H9 (cell line): ENCODE measurements around the gene DAD1. TPM values are rescaled to one million over a fixed set of nuclear protein-coding genes. Genes with fewer than 3 reads are reported as not detected.

ENCODE experiments used
- DNase-seq: peaks from one replicate; pipeline ENCODE4 v3.0.0-alpha.2; 2017
- H2AFZ ChIP-seq: one replicate; pipeline ENCODE4 v1.6.1; 2013; ENCODE audit warnings: mild to moderate bottlenecking, low read length, control low read depth, moderate library complexity
- H2AK5ac ChIP-seq: 2 replicates; pipeline ENCODE4 v1.6.1; 2013; ENCODE audit warnings: low read length, control low read depth, mixed read lengths; ENCODE audit not compliant: insufficient read length
- H2BK120ac ChIP-seq: one replicate; pipeline ENCODE4 v1.6.1; 2013; ENCODE audit warnings: low read depth, mild to moderate bottlenecking, low read length, control low read depth, inconsistent platforms; ENCODE audit not compliant: poor library complexity, severe bottlenecking
- H2BK12ac ChIP-seq: 2 replicates; pipeline ENCODE4 v1.6.1; 2013; ENCODE audit warnings: low read length, control low read depth, mixed read lengths, low read depth; ENCODE audit not compliant: insufficient read length
- H2BK15ac ChIP-seq: 2 replicates; pipeline ENCODE4 v1.6.1; 2013; ENCODE audit warnings: low read depth, low read length, control low read depth
- H2BK20ac ChIP-seq: one replicate; pipeline ENCODE4 v1.6.1; 2013; ENCODE audit warnings: low read depth, mild to moderate bottlenecking, low read length, control low read depth, inconsistent platforms; ENCODE audit not compliant: poor library complexity, severe bottlenecking
- H2BK5ac ChIP-seq: 2 replicates; pipeline ENCODE4 v1.6.1; 2013; ENCODE audit warnings: low read length, control low read depth, mixed read lengths; ENCODE audit not compliant: insufficient read length
- H3K14ac ChIP-seq: 2 replicates; pipeline ENCODE4 v1.6.1; 2013; ENCODE audit warnings: low read length, control low read depth; ENCODE audit not compliant: insufficient read depth
- H3K18ac ChIP-seq: 2 replicates; pipeline ENCODE4 v1.6.1; 2013; ENCODE audit warnings: low read depth, mild to moderate bottlenecking, mixed read lengths, low read length, control low read depth; ENCODE audit not compliant: insufficient read length
- H3K23ac ChIP-seq: 2 replicates; pipeline ENCODE4 v1.6.1; 2013; ENCODE audit warnings: low read length, control low read depth, mixed read lengths, low read depth; ENCODE audit not compliant: insufficient read length
- H3K23me2 ChIP-seq: 2 replicates; pipeline ENCODE4 v1.6.1; 2013; ENCODE audit warnings: low read depth, mild to moderate bottlenecking, mixed read lengths, low read length, control low read depth; ENCODE audit not compliant: insufficient read length, poor library complexity, severe bottlenecking
- H3K27ac ChIP-seq: 2 replicates; pipeline ENCODE4 v1.5.1; 2013; ENCODE audit warnings: low read length, control low read depth, mixed read lengths, low read depth; ENCODE audit not compliant: insufficient read length
- H3K27me3 ChIP-seq: 2 replicates; pipeline ENCODE4 v1.6.1; 2013; ENCODE audit warnings: low read length, control low read depth, inconsistent platforms; ENCODE audit not compliant: insufficient read depth
- H3K4ac ChIP-seq: 2 replicates; pipeline ENCODE4 v1.6.1; 2013; ENCODE audit warnings: low read depth, mild to moderate bottlenecking, control low read depth, inconsistent platforms, low read length, moderate library complexity
- H3K4me1 ChIP-seq: 2 replicates; pipeline ENCODE4 v1.6.1; 2013; ENCODE audit warnings: low read length, control low read depth, inconsistent platforms; ENCODE audit not compliant: insufficient read depth
- H3K4me2 ChIP-seq: 2 replicates; pipeline ENCODE4 v1.6.1; 2013; ENCODE audit warnings: low read length, control low read depth, mixed read lengths; ENCODE audit not compliant: insufficient read length, insufficient read depth
- H3K56ac ChIP-seq: 2 replicates; pipeline ENCODE4 v1.6.1; 2013; ENCODE audit warnings: low read depth, mild to moderate bottlenecking, mixed read lengths, low read length, control low read depth; ENCODE audit not compliant: insufficient read length
- H3K79me1 ChIP-seq: 2 replicates; pipeline ENCODE4 v1.6.1; 2013; ENCODE audit warnings: low read depth, mild to moderate bottlenecking, moderate library complexity, low read length, control low read depth, inconsistent platforms; ENCODE audit not compliant: insufficient read depth, poor library complexity, severe bottlenecking
- H3K79me2 ChIP-seq: 2 replicates; pipeline ENCODE4 v1.6.1; 2013; ENCODE audit warnings: low read length, control low read depth, inconsistent platforms; ENCODE audit not compliant: insufficient read depth
- H3K9ac ChIP-seq: 2 replicates; pipeline ENCODE4 v1.6.1; 2013; ENCODE audit warnings: low read length, control low read depth, mixed read lengths; ENCODE audit not compliant: insufficient read length; ENCODE audit errors: extremely low read depth
- H3K9me3 ChIP-seq: one replicate; pipeline ENCODE4 v1.6.1; 2013; ENCODE audit warnings: low read depth, low read length, inconsistent platforms; ENCODE audit not compliant: control insufficient read depth
- H3T11ph ChIP-seq: one replicate; pipeline ENCODE4 v1.6.1; 2013; ENCODE audit warnings: mild to moderate bottlenecking, low read length, control low read depth, inconsistent platforms
- H4K20me1 ChIP-seq: one replicate; pipeline ENCODE4 v1.6.1; 2013; ENCODE audit not compliant: control insufficient read depth, insufficient read length, insufficient read depth
- H4K5ac ChIP-seq: 2 replicates; pipeline ENCODE4 v1.6.1; 2013; ENCODE audit warnings: low read depth, mild to moderate bottlenecking, mixed read lengths, low read length, control low read depth; ENCODE audit not compliant: insufficient read length
- H4K8ac ChIP-seq: replicated peaks from 2 replicates; pipeline ENCODE4 v1.6.1; 2013; ENCODE audit warnings: low read length, control low read depth, mixed read lengths, low read depth; ENCODE audit not compliant: insufficient read length
- H4K91ac ChIP-seq: 2 replicates; pipeline ENCODE4 v1.6.1; 2013; ENCODE audit warnings: low read depth, mild to moderate bottlenecking, moderate library complexity, mixed read lengths, low read length, control low read depth; ENCODE audit not compliant: insufficient read length
- H3K27ac Mint-ChIP-seq, 3 experiments: 2 replicates in 2 of 3; 3 replicates in 1 of 3; pipeline ENCODE4 v1.8.0; 2020 to 2021; ENCODE audit warnings: mixed read lengths in 3 of 3, mild to moderate bottlenecking in 1 of 3, moderate library complexity in 1 of 3
- H3K27me3 Mint-ChIP-seq: 2 replicates; pipeline ENCODE4 v1.8.0; 2021; ENCODE audit warnings: low read depth, mild to moderate bottlenecking, moderate library complexity, mixed read lengths
- H3K36me3 Mint-ChIP-seq, 3 experiments: 2 replicates in 2 of 3; 3 replicates in 1 of 3; pipeline ENCODE4 v1.8.0; 2020 to 2021; ENCODE audit warnings: low read depth in 3 of 3, mixed read lengths in 3 of 3; ENCODE audit not compliant: insufficient read depth in 1 of 3
- H3K4me1 Mint-ChIP-seq, 2 experiments: 2 replicates each; pipeline ENCODE4 v1.8.0; 2020; ENCODE audit warnings: mixed read lengths in 2 of 2
- H3K4me3 Mint-ChIP-seq, 2 experiments: 2 replicates in 1 of 2; 3 replicates in 1 of 2; pipeline ENCODE4 v1.8.0; 2020 to 2021; ENCODE audit warnings: mild to moderate bottlenecking in 2 of 2, mixed read lengths in 2 of 2, moderate library complexity in 1 of 2
- H3K9me3 Mint-ChIP-seq, 2 experiments: 2 replicates in 1 of 2; 3 replicates in 1 of 2; pipeline ENCODE4 v1.8.0; 2020; ENCODE audit warnings: mild to moderate bottlenecking in 2 of 2, mixed read lengths in 2 of 2, moderate library complexity in 1 of 2
- WGBS: extraction: QIAGEN DNeasy Blood & Tissue Kit; methylation state at CpG from one replicate; pipeline ENCODE4 v1.1.7; 2013; ENCODE audit warnings: missing lambda C conversion rate, low lambda C conversion rate, mixed read lengths; ENCODE audit not compliant: insufficient read length; ENCODE audit errors: extremely low coverage; 5-methylcytosine and 5-hydroxymethylcytosine counted together
- total RNA-seq: library from RNA; stranded (reverse); gene quantifications from 2 replicates; pipeline ENCODE4 v1.2.1, GENCODE V29; 2021
- TF ChIP-seq, protein P1 (sequence below): fragments of 200-600 bp; sonication (generic); conservative IDR thresholded peaks from 3 replicates; pipeline ENCODE4 v1.8.0; 2021; ENCODE audit warnings: antibody characterized with exemption, mild to moderate bottlenecking

Gene DAD1
- total RNA-seq, 1 experiment from 2014 or later = 127 TPM

DNA sequence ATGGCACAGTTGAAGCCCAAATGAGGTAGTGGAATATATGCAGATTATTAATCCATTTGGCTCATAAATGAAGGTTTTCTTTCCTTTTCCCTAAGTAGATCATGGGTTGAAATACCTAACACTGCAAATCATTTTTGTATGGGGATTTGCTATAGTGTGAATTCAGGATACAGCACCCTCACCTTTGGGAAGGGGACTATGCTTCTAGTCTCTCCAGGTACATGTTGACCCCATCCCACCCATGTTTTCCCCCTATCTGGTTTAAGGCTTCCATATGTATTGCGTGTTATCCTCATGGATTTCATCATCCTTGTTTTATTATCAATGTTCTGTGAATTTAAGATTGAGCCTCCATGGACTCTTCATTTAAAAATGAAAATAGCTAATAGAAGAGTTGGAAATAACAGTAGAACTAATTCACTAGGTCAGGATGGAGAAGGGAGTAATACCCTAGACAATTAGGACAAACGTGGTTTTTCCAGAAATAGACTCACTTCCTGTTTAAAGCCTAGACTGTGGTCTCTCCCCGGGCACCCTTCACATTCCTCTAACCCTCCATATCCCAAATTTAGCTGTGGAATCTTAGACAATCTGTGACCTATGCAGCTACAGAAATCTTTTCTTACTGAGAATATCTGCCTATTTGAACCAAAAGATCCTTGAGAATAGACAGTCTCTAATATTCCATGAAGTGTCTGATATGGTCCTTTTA is 56.5 kb downstream of the DAD1 start:
- no peaks in the 10 kb centered on the region for H3K27me3 ChIP-seq
- TF ChIP-seq, protein P1, sequence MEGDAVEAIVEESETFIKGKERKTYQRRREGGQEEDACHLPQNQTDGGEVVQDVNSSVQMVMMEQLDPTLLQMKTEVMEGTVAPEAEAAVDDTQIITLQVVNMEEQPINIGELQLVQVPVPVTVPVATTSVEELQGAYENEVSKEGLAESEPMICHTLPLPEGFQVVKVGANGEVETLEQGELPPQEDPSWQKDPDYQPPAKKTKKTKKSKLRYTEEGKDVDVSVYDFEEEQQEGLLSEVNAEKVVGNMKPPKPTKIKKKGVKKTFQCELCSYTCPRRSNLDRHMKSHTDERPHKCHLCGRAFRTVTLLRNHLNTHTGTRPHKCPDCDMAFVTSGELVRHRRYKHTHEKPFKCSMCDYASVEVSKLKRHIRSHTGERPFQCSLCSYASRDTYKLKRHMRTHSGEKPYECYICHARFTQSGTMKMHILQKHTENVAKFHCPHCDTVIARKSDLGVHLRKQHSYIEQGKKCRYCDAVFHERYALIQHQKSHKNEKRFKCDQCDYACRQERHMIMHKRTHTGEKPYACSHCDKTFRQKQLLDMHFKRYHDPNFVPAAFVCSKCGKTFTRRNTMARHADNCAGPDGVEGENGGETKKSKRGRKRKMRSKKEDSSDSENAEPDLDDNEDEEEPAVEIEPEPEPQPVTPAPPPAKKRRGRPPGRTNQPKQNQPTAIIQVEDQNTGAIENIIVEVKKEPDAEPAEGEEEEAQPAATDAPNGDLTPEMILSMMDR = no peak
- H3K9ac ChIP-seq = no peak overlapping the region
- no peak overlapping the region for H2AFZ ChIP-seq
- no peak overlapping the region for H2BK120ac ChIP-seq
- peaks cover 2% of the 10 kb centered on the region; the same call in 1 of the 2 replicates for H3K27me3 Mint-ChIP-seq
- H4K8ac ChIP-seq = no peak overlapping the region
- H3K56ac ChIP-seq = no peak overlapping the region
- H3K36me3 Mint-ChIP-seq = no peaks in the 10 kb centered on the region
- H2AK5ac ChIP-seq = no peak overlapping the region
- no peak overlapping the region for H2BK20ac ChIP-seq
- H3K79me1 ChIP-seq = no peaks in the 10 kb centered on the region
- H2BK15ac ChIP-seq = no peak overlapping the region
- H3K9me3 ChIP-seq = no peaks in the 10 kb centered on the region
- H3K4me1 Mint-ChIP-seq = peaks cover 0 to 4% of the 10 kb centered on the region in 2 experiments; a peak in 2 of 4 replicates
- H3K27ac ChIP-seq = no peak overlapping the region
- H2BK12ac ChIP-seq = no peak overlapping the region
- H3K23me2 ChIP-seq = no peaks in the 10 kb centered on the region
- no peaks in the 10 kb centered on the region for H4K20me1 ChIP-seq
- no peaks in the 10 kb centered on the region for H3K9me3 Mint-ChIP-seq
- no peak overlapping the region for H2BK5ac ChIP-seq
- WGBS = no CpG with 5 or more reads among the region's 3 CpGs
- H4K91ac ChIP-seq = no peak overlapping the region
- no peak overlapping the region for H3K4me2 ChIP-seq
- DNase-seq = no peak
- no peak overlapping the region for H3T11ph ChIP-seq
- H3K4me3 Mint-ChIP-seq = no peak overlapping the region
- H3K27ac Mint-ChIP-seq = no peak overlapping the region
- no peak overlapping the region for H3K18ac ChIP-seq
- H4K5ac ChIP-seq = no peak overlapping the region
- no peak overlapping the region for H3K14ac ChIP-seq
- H3K23ac ChIP-seq = no peak overlapping the region
- no peak overlapping the region for H3K4ac ChIP-seq
- no peaks in the 10 kb centered on the region for H3K79me2 ChIP-seq
- H3K4me1 ChIP-seq = no peaks in the 10 kb centered on the region
